Activated T-helper 1 cell treated with Interleukin-2 at 50 U/mL for 16 hours (primary cell): ENCODE results near the gene DLG5.

Experiments used
- DNase-seq: peaks from one replicate; pipeline ENCODE4 v3.0.0-alpha.2; 2020; ENCODE audit warnings: low read depth

DLG5 gene

DNA sequence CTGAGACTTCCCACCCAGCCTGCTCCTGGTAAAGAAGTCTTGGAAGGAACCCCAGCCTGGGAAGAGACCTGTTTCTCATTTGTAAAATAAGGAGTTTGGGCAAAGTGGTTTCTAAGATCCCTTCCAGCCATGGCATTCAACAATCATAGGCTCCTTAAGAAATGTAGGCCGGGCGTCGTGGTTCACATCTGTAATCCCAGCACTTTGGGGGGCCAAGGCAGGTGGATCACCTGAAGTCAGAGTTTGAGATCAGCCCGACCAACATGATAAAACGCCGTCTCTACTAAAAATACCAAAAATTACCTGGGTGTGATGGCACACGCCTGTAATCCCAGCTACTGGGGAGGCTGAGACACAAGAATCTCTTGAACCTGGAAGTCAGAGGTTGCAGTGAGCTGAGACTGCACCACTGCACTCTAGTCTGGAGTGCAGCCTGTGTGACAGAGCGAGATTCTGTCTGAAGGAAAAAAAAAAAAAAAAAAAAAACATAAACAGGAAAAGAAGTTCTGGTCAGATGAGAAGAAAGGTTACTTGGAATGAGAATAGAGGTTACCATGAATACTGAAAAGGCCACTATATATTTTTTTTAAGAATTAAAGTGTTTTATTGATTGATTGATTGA, 15.9 kb downstream of the DLG5 start:
- no peak for DNase-seq

DNA sequence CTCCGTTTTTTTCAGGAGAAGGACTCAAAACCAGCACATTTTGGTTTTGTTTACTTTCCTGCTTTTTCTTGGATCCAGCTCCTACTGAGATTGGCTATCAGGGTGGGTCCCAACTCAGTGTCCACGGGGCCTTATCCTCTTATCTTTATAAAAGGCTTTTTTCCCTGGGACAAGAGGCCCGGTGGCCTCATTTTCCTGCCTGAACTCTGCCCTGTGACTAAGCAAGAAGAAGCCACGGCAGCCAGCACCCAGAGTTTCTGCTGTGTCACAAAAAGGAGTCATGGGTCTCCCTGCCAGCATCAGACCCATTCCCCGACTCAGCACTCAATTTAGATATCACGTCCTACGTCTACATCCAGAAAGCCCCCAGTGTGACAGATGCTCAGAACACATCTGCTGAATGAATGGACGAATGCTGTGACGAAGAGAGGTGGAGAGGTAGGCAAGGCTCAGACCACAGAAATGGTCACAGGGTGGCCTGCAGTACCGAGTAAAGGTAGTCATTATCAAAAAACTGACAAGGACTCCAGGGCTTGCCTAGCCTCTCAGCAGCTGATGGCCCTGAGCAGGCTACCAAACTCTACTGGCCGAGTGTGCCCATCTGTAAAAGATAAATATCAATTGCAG, 16.7 kb downstream of the DLG5 start:
- DNase-seq: no peak

DNA sequence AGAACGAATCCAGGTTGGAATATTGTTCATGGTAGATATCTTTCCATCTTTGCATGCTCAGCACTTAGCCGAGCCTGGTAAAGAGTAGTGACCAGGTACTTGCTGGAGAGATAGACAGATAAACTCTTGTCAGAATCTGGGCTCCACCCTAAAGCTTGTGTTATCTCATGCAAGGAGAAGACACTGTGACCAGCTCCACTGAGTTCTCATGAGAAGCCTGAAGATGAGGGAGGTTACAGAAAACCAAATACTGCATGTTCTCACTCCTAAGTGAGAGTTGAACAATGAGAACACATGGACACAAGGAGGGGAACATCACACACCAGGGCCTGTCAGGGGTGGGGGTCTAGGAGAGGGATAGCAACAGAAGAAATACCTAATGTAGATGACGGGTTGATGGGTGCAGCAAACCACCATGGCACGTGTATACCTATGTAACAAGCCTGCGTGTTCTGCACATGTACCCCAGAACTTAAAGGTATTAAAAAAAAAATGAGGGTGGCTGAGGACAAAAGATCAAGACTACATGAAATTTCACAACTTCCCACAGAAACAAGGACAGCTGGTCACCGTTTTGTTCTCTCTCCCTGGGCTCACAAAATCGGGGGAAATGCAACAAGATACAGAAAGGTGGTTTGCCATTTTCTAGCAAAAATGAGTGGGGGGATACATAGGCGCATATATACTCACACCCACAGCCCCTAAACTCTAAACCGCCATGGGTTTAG, 17.4 kb downstream of the DLG5 start:
- DNase-seq: no peak

DNA sequence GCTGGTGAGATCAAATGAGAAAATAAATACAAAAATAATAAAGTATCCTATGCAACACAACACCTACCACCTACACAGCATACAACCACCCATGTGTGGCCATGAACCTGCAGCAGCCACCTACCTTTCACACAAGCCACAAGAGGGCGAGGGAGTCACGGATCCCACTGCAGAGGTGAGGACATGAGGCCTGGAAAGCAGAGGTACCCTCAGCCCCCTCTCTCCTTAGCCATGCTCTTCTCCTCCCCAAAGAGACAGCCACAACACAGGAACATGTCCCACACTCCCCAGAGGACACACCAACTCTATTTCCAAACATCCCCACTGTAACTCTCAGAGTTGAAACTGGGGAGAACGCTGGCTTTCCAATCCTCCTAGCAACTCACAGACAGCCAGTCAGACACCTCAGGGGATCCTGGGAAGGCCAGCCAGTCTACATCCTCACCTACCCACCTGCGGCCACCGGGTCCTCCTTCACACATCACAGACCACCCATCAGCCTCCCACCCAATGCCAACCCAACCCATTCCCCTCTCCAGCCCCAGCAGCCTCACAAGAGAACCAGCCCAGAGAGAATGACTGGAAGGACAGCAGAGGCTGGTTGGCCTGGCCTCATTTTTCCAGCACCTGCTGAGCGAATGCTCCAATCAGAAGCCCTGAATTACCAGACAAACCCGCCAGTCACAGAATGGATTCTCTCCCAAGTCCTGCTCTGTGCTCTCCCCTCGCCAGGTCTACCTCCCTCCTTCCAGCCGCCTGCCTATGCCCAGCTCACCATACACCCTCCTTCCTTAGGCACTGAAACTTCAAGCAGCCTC, 18.4 kb downstream of the DLG5 start:
- DNase-seq: no peak

DNA sequence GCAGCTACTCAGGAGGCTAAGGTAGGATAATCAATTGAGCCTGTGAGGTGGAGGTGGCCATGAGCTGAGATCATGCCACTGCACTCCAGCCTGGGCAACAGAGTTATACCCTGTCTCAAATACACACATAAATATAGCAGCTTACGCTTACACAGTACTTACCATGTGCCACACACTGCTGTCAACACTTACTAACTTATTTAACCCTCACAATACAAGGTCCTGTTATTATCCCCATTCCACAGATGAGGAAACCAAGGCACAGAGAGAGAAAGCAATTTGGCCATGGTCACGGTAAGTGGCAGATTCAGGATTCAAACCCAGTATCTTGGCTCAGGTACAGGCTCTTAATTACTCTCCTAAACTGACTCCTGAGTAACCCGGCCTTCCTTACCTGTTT, 19.1 kb downstream of the DLG5 start:
- DNase-seq: no peak

DNA sequence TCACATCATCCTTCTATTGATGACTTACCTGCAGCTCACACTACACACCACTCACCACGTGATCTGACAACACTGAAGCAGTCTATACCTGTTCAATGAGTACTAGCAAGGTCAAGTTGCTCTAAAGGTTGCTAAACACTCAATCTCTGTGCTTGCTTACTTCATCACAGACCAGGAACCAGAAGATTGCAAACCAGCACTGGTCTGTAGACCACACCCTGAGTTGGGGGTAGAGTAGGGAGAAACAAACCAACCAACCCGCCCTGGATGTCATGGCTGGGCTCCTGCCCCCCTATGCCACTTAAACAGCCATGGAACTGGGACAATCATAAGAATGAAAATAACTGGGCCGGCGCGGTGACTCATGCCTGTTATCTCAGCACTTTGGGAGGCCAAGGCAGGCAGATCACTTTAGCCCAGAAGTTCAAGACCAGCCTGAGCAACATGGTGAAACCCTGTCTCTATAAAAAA, 19.6 kb downstream of the DLG5 start:
- no peak for DNase-seq

DNA sequence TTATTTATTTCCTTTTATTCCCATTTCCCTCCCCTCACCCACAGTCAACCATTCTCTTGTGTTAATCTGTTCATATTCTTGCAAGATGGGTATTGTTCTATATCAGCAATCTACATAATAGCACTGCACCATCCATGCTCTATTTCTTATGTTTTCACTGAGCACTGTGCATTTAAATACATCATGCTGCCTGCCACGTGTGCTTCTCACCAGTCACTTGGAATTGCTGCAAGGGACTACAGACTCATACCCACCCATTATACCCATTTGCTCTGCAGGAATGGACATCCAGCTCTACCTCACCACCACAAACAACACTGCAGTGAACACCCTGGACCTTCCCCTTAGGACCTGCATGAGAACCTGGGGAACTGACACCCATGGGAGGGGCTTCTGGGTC, 20.8 kb downstream of the DLG5 start:
- no peak for DNase-seq

DNA sequence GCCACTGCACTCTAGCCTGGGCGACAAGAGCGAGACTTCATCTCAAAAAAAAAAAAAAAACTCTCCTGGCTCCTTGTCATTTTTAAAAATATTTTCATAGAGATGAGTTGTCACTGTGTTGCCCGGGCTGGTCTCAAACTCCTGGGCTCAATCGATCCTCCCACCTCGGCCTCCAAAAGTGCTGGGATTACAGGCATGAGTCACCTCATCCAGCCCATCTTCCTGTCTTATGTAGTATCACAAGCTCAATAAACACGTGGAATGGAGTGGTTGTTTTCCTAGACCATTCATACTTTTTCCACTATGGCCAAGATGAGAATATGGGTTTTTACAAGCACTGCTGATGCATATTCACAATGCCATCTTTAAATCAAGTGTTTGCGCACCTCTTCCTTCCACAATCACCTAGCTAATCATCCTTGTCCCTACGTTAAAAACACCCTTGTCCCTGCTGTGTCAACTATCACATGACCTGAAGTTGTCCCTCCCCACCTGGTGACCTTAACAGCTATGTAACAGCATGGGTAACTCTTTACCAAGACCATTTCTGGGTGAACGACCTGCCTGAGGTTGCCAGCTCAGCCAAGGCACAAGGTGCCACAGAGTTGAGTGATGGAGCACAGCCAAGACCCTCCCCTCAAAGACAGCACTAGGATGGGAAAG, 21.3 kb downstream of the DLG5 start:
- DNase-seq: no peak

DNA sequence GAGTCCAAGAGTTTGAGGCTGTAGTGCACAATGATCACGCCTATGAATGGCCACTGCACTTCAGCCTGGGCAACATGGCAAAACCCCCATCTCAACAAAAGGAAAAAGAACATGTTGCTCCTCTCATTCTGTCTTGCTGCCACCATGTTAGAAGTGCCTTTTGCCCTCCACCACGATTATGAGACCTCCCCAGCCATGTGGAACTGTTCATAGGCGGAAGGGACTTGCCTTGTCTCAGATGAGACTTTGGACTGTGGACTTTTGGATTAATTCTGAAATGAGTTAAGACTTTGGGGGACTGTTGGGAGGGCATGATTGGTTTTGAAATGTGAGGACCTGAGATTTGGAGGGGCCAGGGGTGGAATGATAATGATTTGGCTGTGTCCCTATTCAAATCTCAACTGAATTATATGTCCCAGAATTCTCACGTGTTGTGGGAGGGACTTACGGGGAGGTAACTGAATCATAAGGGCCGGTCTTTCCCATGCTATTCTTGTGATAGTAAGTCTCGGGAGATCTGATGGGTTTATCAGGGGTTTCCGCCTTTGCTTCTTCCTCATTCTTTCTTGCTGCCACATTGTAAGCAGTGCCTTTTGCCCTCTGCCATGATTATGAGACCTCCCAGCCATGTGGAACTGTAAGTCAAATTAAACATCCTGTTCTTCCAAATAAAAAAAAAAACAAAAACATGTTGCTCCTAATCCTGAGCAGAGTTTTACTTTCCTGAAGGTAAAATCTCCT, 22.3 kb downstream of the DLG5 start:
- DNase-seq: no peak

DNA sequence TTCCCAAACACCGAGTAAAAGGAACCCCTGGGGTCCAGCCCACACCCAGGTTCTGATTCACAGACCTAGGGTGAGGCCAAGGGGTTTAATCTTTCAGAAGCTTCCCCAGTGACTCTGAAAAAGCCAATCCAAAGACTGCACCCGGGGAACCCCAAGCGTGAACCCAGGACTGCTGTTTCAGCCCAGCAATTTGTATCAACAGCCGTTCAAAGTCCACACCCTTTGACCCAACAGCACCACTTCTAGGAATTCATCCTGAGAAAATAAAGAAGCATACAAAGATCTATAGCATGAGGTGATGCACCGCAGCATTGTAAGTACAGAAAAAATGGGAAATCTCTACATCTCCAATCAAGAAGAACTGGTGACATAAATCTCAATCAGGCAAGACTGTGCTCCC, 24.4 kb downstream of the DLG5 start:
- DNase-seq: no peak

DNA sequence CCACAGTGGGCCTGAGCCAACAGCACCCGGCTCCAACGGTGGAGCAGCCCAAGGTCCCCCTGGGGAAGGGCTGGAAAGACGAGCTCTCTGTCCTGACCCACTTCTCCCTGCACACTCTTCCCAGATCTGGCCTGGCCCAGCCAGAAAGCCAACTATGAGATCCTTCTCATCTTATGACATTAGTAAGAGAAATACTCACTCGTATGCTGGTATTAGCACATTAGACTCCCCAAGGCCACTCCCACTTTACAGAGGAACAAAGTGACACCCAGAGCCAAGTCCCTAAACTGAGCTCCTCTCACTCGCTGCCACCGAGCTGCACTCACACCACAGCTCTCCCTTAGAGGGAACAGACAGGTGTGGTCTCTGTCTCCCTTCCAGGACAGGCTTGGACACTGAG, 24.8 kb downstream of the DLG5 start:
- DNase-seq: no peak

DNA sequence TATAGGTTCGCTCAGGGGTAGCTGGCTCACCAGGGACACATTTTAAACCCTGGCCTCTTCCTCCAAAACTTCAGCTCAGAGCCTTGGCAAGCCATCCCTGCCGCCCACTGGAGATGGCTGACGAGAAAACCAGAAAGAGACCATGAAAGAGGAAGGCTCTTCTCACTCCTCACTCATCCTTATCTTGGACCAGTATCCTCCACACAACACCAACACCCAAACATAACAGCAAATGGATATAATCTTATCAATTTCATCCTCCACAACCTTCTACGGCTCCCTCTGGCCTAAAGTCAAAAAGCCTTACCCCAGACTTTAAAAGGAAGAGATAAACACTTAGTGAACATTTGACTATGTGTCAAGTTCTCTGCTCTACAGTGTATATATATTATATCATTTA, 26.9 kb downstream of the DLG5 start:
- no peak for DNase-seq

DNA sequence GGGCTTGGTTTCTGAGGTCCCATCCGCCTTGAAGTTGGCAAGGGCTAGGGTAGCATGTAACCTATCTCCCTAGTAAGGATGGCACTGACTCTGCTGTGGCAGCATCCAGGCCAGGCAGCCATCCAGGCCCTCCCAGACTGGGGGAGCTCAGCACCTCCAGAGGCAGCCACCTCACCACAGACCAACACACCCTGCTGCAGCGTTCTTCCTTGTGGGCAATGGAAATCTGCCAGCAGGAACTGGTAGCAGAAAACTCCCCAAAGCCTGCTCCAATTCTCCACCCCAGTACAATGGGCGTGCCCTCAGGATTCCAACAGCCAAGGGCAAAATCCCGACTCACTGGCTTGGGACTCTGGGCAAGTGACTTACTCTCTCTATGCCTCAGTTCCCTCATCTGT, 27.5 kb downstream of the DLG5 start:
- no peak for DNase-seq

DNA sequence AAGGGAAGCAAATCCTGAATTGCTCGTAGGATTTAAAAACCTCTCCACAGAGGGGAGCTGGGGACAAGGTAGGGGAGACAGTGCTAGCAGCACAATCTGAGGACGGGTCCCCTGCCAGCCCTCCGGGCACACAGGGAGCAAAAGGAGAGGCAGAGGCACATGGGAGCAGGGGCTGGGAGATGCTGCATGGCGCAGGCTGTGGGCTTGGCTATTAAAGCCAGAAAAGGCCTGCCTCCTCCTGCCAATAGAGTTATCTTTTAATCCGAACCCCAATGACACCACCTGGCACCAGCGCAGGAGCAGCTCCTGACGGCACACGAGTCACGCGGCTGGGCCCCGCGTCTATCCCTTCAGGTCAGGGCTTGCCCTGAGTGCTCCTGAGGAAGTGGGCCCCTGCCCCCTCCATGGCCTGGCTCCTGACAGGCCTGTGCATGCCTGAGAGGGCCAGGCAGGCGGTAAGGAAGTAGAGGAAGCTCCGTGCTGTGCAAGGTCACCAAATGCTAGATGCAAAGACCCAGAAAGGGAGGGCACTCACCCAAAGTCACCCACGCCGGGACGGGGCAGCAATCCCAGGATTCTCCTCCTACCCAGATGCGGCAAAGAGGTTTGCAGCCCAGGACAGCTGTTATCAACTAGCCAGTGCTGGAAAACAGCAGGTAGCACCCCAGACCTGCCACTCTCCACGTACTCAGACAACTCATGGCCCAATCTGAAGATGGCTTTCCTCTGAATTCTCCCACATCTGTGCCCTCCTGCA, 28.1 kb downstream of the DLG5 start:
- DNase-seq: no peak

DNA sequence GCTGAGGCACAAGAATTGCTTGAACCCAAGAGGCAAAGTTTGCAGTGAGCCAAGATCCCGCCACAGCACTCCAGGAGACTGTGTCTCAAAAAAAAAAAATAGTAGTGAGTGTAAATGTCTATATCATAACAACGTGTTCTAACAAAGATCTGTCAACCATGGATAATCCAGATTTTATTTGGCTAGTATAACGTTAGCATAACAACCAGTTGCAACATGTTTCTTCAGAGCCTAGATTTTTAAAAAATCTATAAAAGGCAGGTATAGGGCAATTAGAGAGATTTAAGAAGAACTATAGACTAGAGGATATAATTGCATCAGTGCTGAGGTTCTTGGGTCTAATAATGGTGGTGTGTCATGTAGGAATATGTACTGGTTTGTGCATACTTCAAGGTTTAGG, 30.5 kb downstream of the DLG5 start:
- no peak for DNase-seq

DNA sequence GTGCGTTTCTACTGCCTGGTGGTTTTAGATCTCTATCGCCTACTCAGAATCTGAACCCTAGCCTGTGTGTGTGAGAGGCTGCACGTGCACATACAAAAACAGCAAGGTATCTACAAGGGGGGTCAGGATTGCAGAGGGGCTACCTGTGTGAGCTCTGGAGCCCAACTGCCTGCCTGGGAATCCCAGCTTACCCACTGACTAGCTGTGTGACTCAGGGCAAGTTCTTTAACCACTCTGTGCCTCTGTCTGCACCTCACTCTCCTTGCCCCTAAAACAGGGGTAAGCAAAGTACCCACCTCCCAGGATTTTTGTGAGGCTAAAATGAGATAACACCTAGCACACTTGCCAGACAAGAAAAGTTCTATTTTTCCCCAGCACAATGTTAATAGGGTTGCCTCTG, 32.5 kb downstream of the DLG5 start:
- no peak for DNase-seq

DNA sequence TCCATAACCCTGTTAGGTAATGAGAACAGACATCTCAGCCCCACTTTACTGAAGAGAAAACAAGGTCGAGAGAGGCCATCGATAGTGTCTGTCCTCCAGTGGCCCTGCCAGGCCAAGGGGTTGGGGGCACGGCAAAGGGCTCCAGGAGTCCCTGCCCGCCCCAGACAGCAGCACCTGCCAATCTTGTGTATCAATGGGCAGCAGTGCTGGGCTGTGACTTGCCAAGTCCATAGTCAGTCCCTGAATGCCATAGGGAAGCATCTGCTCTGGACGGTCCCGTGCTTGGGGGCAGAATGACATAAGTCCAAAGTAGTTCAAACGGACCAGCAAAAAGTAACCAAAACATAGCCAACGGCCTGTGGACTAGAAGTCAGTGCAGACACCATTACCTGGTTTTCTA, 33.2 kb downstream of the DLG5 start:
- DNase-seq: no peak

DNA sequence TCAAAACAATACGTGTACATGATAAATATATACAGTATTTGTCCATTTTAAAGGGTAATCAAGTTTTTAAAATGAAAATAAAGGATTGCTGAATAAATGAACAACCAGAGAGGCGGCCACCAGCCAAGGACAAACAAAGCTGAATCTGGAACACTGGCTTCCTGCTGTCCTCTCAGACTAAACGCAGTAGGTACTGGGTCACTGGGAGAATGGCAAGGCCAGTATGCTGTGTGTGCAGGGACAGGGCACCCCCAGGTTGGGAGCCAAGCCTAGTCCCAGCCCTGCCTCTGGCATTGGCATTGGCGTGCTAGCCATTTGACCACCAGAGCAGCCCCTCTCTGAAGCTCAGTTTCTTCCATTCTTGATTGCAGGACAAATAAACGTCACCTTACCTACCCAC, 33.8 kb downstream of the DLG5 start:
- no peak for DNase-seq

DNA sequence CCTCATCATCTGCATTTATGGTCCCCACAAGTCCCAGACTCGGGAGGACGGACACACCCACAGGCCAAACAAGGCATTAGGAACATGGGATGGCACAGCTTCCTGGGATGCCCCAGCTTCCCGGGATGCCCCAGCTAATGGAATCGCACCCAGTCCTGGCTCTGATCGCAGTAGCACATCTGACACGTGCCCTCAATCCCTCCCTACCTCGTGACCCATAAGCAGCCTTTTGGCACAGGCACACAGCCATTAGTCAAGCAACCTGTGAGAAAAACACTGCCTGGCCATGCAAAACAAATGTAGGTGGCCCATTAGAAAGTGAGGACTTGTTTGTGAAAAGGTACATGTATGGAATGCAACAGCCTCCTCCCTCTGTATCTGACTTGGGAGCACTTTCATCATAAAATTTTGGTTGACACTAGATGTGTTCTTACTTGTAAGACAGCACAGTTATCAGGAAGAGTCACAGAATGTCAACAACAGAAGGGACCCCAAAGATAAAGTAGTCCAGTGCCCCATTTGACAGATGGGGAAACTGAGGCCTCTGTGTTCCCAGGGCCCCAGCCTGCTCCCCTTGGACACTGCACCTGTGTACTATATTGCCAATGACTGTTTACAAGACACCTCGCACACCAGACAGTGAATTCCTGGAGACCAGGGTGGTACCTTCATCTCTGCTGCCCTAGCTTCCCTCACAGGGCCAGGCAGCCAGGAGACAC, 34.4 kb downstream of the DLG5 start:
- DNase-seq: no peak

DNA sequence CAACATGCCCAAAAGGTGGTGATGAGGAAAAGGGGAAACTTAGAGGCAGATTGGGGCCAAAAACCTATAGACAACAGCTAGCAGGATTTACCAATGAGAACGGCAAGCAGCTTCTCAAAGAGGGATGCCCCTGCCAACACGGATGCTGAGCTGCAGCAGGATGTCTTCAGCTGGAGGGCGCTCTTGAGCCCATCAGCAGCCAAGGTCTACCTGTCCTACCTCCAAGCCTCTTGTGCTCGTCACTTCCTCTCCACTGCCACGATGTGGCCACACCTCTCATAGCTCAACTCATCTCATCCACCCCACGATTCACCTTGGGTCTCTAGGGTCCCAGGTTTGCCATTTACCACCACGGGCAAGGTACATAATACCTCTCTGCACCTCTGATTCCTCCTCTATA, 36.5 kb downstream of the DLG5 start:
- DNase-seq: no peak
